Mesendoderm (in vitro differentiated cells): ENCODE results near the gene PKNOX2.

Experiments used
- DNase-seq: peaks from one replicate; pipeline ENCODE4 v3.0.0; 2013
- H2AK5ac ChIP-seq: 2 replicates; pipeline ENCODE4 v1.6.1; 2013; ENCODE audit warnings: low read length, inconsistent platforms
- H2BK120ac ChIP-seq: 2 replicates; pipeline ENCODE4 v1.6.1; 2013; ENCODE audit warnings: low read depth, mild to moderate bottlenecking, low read length, moderate library complexity, mixed read lengths
- H2BK15ac ChIP-seq: replicated peaks from 2 replicates; pipeline ENCODE4 v1.6.1; 2013; ENCODE audit warnings: low read depth, mild to moderate bottlenecking, moderate library complexity
- H2BK5ac ChIP-seq: 2 replicates; pipeline ENCODE4 v1.6.1; 2013; ENCODE audit warnings: low read length, inconsistent platforms
- H3K18ac ChIP-seq: 2 replicates; pipeline ENCODE4 v1.6.1; 2013; ENCODE audit warnings: mild to moderate bottlenecking, low read length, mixed read lengths
- H3K23ac ChIP-seq: one replicate; pipeline ENCODE4 v1.6.1; 2013; ENCODE audit warnings: low read length
- H3K27ac ChIP-seq: 2 replicates; pipeline ENCODE4 v1.5.1; 2013; ENCODE audit warnings: low read depth, mild to moderate bottlenecking, inconsistent platforms, low read length, moderate library complexity
- H3K27me3 ChIP-seq: 2 replicates; pipeline ENCODE4 v1.6.1; 2013; ENCODE audit warnings: low read length, control low read depth, mild to moderate bottlenecking, inconsistent platforms; ENCODE audit not compliant: insufficient read depth, poor library complexity
- H3K36me3 ChIP-seq: 2 replicates; pipeline ENCODE4 v1.6.1; 2013; ENCODE audit warnings: low read length, inconsistent platforms; ENCODE audit not compliant: control insufficient read depth, insufficient read depth
- H3K4ac ChIP-seq: one replicate; pipeline ENCODE4 v1.6.1; 2013; ENCODE audit warnings: low read depth, mild to moderate bottlenecking, low read length, moderate library complexity
- H3K4me1 ChIP-seq: 2 replicates; pipeline ENCODE4 v1.6.1; 2013; ENCODE audit warnings: low read depth, low read length, inconsistent platforms; ENCODE audit not compliant: control insufficient read depth
- H3K4me2 ChIP-seq: 2 replicates; pipeline ENCODE4 v1.6.1; 2013; ENCODE audit warnings: low read length
- H3K4me3 ChIP-seq: 2 replicates; pipeline ENCODE4 v1.5.1; 2013; ENCODE audit warnings: mild to moderate bottlenecking, low read length
- H3K56ac ChIP-seq: one replicate; pipeline ENCODE4 v1.6.1; 2013; ENCODE audit warnings: low read length
- H3K79me1 ChIP-seq: 2 replicates; pipeline ENCODE4 v1.6.1; 2013; ENCODE audit warnings: low read length, inconsistent platforms
- H3K79me2 ChIP-seq: 2 replicates; pipeline ENCODE4 v1.6.1; 2013; ENCODE audit warnings: mild to moderate bottlenecking, low read length; ENCODE audit not compliant: control insufficient read depth, insufficient read depth
- H3K9ac ChIP-seq: 2 replicates; pipeline ENCODE4 v1.6.1; 2013; ENCODE audit warnings: low read length, inconsistent platforms
- H4K5ac ChIP-seq: one replicate; pipeline ENCODE4 v1.6.1; 2013; ENCODE audit warnings: low read length
- H4K8ac ChIP-seq: one replicate; pipeline ENCODE4 v1.6.1; 2013; ENCODE audit warnings: low read depth, mild to moderate bottlenecking, control low read depth, low read length, moderate library complexity
- WGBS: extraction: QIAGEN DNeasy Blood & Tissue Kit; methylation state at CpG from one replicate; pipeline ENCODE4 v1.1.7; 2013; ENCODE audit warnings: low lambda C conversion rate, missing lambda C conversion rate; ENCODE audit not compliant: insufficient coverage; ENCODE audit errors: extremely low coverage; 5-methylcytosine and 5-hydroxymethylcytosine counted together

Gene PKNOX2

GRCh38 chr11:125346179-125346530 is 181.6 kb downstream of the PKNOX2 start:
- Histone ChIP-seq H2AK5ac (no peak overlapping the region), H3K4ac (no peak overlapping the region), H3K9ac (no peak overlapping the region), H3K36me3 (no peaks in the 10 kb centered on the region), H2BK120ac (no peak overlapping the region), H3K27ac (no peak overlapping the region), H3K27me3 (no peaks in the 10 kb centered on the region), H3K56ac (no peak overlapping the region), H2BK5ac (no peak overlapping the region), H3K4me1 (peaks cover 5% of the 10 kb centered on the region), H3K18ac (no peak overlapping the region), H4K8ac (no peak overlapping the region), H3K4me3 (no peak overlapping the region), H2BK15ac (no peak overlapping the region), H3K79me2 (no peaks in the 10 kb centered on the region), H3K23ac (no peak overlapping the region), H4K5ac (no peak overlapping the region), H3K79me1 (no peaks in the 10 kb centered on the region), H3K4me2 (no peak overlapping the region)
- DNase-seq: no peak
- WGBS: no CpG with 5 or more reads among the region's 6 CpGs

GRCh38 chr11:125346565-125347260 is 182.2 kb downstream of the PKNOX2 start:
- no peaks in the 10 kb centered on the region for H3K27me3 ChIP-seq
- peak overlapping the region; percentile 37 for H3K23ac ChIP-seq
- WGBS: no CpG with 5 or more reads among the region's 9 CpGs
- peaks cover 5% of the 10 kb centered on the region for H3K4me1 ChIP-seq
- H3K9ac ChIP-seq: peak overlapping the region; percentile 12
- no peak overlapping the region for H3K27ac ChIP-seq
- no peak overlapping the region for H3K4me3 ChIP-seq
- no peak overlapping the region for H3K4me2 ChIP-seq
- no peaks in the 10 kb centered on the region for H3K36me3 ChIP-seq
- no peak overlapping the region for H4K5ac ChIP-seq
- H2BK5ac ChIP-seq: no peak overlapping the region
- peak overlapping the region; percentile 17 for H3K56ac ChIP-seq
- H3K79me2 ChIP-seq: no peaks in the 10 kb centered on the region
- no peak overlapping the region for H4K8ac ChIP-seq
- no peak overlapping the region for H3K18ac ChIP-seq
- H2BK120ac ChIP-seq: no peak overlapping the region
- no peak for DNase-seq
- no peak overlapping the region for H2BK15ac ChIP-seq
- no peak overlapping the region for H3K4ac ChIP-seq
- H3K79me1 ChIP-seq: no peaks in the 10 kb centered on the region
- H2AK5ac ChIP-seq: no peak overlapping the region

GRCh38 chr11:125347261-125347585 is 182.7 kb downstream of the PKNOX2 start:
- H3K27ac ChIP-seq: no peak overlapping the region

GRCh38 chr11:125348141-125348651 is 183.6 kb downstream of the PKNOX2 start:
- H3K9ac ChIP-seq: peak overlapping the region; percentile 40
- peak overlapping the region; percentile 50 for H2AK5ac ChIP-seq
- peaks cover 5% of the 10 kb centered on the region for H3K4me1 ChIP-seq
- H3K56ac ChIP-seq: peak overlapping the region; percentile 74
- H3K4me2 ChIP-seq: no peak overlapping the region
- H3K23ac ChIP-seq: no peak overlapping the region
- H3K4ac ChIP-seq: no peak overlapping the region
- WGBS: no CpG with 5 or more reads among the region's 13 CpGs
- no peak overlapping the region for H3K4me3 ChIP-seq
- no peaks in the 10 kb centered on the region for H3K36me3 ChIP-seq
- no peak for DNase-seq
- no peaks in the 10 kb centered on the region for H3K27me3 ChIP-seq
- no peak overlapping the region for H2BK120ac ChIP-seq
- H3K18ac ChIP-seq: no peak overlapping the region
- no peaks in the 10 kb centered on the region for H3K79me2 ChIP-seq
- H2BK15ac ChIP-seq: no peak overlapping the region
- H2BK5ac ChIP-seq: no peak overlapping the region
- H3K79me1 ChIP-seq: no peaks in the 10 kb centered on the region
- H3K27ac ChIP-seq: no peak overlapping the region
- H4K5ac ChIP-seq: no peak overlapping the region
- no peak overlapping the region for H4K8ac ChIP-seq

More at GRCh38 chr11:125347261-125347585, 182.7 kb downstream of the PKNOX2 start:
- Histone ChIP-seq H3K4me2 (no peak overlapping the region), H3K9ac (no peak overlapping the region), H3K23ac (no peak overlapping the region), H3K18ac (no peak overlapping the region), H2AK5ac (no peak overlapping the region), H3K4ac (no peak overlapping the region), H3K56ac (no peak overlapping the region), H4K8ac (no peak overlapping the region), H2BK120ac (no peak overlapping the region), H4K5ac (no peak overlapping the region), H3K79me2 (no peaks in the 10 kb centered on the region), H3K4me1 (peaks cover 5% of the 10 kb centered on the region), H3K36me3 (no peaks in the 10 kb centered on the region), H3K27me3 (no peaks in the 10 kb centered on the region), H3K4me3 (no peak overlapping the region), H3K79me1 (no peaks in the 10 kb centered on the region), H2BK15ac (no peak overlapping the region), H2BK5ac (no peak overlapping the region)
- no peak for DNase-seq
- WGBS: no CpG with 5 or more reads among the region's 2 CpGs

- no CpG with 5 or more reads among the region's 9 CpGs for WGBS
- peak; percentile 71 for DNase-seq
- Histone ChIP-seq H3K23ac (no peak overlapping the region), H4K5ac (no peak overlapping the region), H3K18ac (no peak overlapping the region), H2BK15ac (no peak overlapping the region), H3K9ac (peak overlapping the region; percentile 40), H2BK120ac (no peak overlapping the region), H2AK5ac (peak overlapping the region; percentile 50), H3K79me2 (no peaks in the 10 kb centered on the region), H3K4ac (no peak overlapping the region), H2BK5ac (no peak overlapping the region), H3K4me2 (no peak overlapping the region), H3K36me3 (no peaks in the 10 kb centered on the region), H3K27ac (no peak overlapping the region), H3K79me1 (no peaks in the 10 kb centered on the region), H4K8ac (no peak overlapping the region), H3K27me3 (no peaks in the 10 kb centered on the region), H3K56ac (peak overlapping the region; percentile 74), H3K4me1 (peaks cover 5% of the 10 kb centered on the region), H3K4me3 (no peak overlapping the region)
These were observed 184.2 kb downstream of the PKNOX2 start for GRCh38 chr11:125348674-125349309.
